Measurements from ENCODE around the gene IL1RAPL2.

IL1RAPL2 gene

DNA sequence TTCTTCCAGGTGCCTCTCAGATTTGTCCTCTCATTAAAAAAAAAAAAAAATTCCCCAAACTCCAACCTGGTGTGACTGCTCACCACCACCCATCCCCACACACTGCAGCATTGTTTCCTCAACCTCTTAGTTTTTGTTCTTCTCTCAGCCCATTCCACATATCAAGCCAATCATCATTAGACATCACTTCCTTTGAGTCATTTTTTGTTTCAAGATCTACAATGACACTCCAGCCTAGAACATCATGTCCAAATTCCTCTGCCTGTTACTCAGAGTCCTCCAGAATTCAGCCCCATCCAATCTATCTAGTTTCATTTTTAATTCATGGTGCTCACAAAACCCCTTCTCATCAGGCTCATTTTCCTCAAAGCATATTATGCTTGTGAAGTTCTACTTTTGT, 917.0 kb downstream of the IL1RAPL2 start:
- H3K4me3 ChIP-seq (ENCODE audit: low read depth, low read length), result no peak overlapping the region
- no peak for TF ChIP-seq CTCF (conservative IDR thresholded peaks at IDR 0.05; ENCODE audit: low read depth, low read length)
- DNase-seq (ENCODE audit: low read depth), result peak; percentile 70

DNA sequence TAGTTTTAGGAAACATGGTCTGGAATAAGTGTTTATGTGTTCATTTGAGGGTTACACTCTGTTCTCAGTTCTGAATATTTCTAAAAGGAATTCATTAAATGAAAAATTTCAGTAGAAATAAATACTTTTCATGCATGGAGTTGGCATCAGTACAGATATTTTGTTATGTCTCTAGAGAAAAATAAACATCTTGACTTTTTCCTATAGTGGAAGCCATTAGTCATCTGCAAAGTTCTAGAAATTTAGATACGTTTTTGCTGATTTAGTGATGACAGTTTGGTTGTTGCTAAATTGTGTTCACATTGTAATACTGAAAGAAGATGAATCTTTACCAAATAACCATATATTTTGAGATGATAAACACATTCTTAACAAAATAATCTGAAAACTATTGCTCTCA, 922.7 kb downstream of the IL1RAPL2 start:
- DNase-seq (ENCODE audit: low read depth), result peak; percentile 55
- no peak overlapping the region for H3K4me3 ChIP-seq (ENCODE audit: low read depth, low read length)
- TF ChIP-seq CTCF (conservative IDR thresholded peaks at IDR 0.05; ENCODE audit: low read depth, low read length), result no peak

DNA sequence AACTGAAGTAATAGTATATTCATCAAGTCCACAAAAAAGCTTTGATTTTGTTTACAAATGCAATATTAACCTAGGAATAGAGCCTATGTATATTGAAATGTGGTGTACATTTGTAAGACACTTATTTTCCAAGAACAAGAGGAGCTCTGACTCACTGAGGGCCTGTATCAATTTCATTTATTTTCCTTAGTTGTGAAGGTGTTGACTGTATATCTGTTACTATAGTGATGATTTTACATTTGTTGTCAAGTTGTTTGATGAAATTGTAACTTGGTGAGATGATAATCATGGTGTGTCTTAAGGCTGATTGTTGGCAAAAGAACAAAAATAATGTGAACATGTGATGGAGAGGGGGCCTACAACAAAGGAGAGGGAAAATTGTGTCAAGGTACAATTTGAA, 929.4 kb downstream of the IL1RAPL2 start:
- no peak for TF ChIP-seq CTCF (conservative IDR thresholded peaks at IDR 0.05; ENCODE audit: low read depth, low read length)
- no peak overlapping the region for H3K4me3 ChIP-seq (ENCODE audit: low read depth, low read length)
- DNase-seq (ENCODE audit: low read depth), result peak; percentile 16

DNA sequence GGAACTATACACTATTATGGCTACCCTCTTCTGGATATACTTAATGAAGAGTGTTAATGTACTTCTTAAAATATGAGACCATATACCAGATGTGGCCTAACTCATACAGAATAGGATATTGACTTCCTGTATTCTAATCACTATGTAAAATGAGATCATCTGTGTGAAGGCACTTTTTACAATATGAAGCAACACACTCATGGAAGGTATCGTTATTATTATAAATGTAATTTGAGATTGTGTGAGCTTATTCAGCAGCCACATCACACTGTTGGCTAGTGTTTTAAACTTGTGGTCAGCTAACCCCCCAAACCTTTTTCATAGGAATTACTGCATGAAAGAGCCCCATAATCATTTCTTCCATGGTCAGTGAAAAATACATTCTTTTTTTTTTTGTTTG, 936.3 kb downstream of the IL1RAPL2 start:
- no peak overlapping the region for H3K4me3 ChIP-seq (ENCODE audit: low read depth, low read length)
- no peak for TF ChIP-seq CTCF (conservative IDR thresholded peaks at IDR 0.05; ENCODE audit: low read depth, low read length)
- peak; percentile 59 for DNase-seq (ENCODE audit: low read depth)

- no peak for TF ChIP-seq CTCF (conservative IDR thresholded peaks at IDR 0.05; ENCODE audit: low read depth, low read length)
- H3K4me3 ChIP-seq (ENCODE audit: low read depth, low read length), result no peak overlapping the region
- peak; percentile 3 for DNase-seq (ENCODE audit: low read depth)
Observed at GRCh38 chrX:105515561-105515960, 949.6 kb downstream of the IL1RAPL2 start.

- no peak for TF ChIP-seq CTCF (conservative IDR thresholded peaks at IDR 0.05; ENCODE audit: low read depth, low read length)
- no peak overlapping the region for H3K4me3 ChIP-seq (ENCODE audit: low read depth, low read length)
- DNase-seq (ENCODE audit: low read depth), result no peak
Observed at GRCh38 chrX:105526431-105526830, 960.4 kb downstream of the IL1RAPL2 start.

- no peak for DNase-seq (ENCODE audit: low read depth)
- no peak for TF ChIP-seq CTCF (conservative IDR thresholded peaks at IDR 0.05; ENCODE audit: low read depth, low read length)
- no peak overlapping the region for H3K4me3 ChIP-seq (ENCODE audit: low read depth, low read length)
Observed at GRCh38 chrX:105527759-105528158, 961.8 kb downstream of the IL1RAPL2 start.

Data from choroid plexus epithelial cell (primary cell).